Measurements from ENCODE around the gene MYOZ2.

GRCh38 chr4:119125931-119126330, 9.7 kb upstream of the MYOZ2 start:
- TF ChIP-seq GATA2 (IDR thresholded peaks at IDR 0.05; ENCODE audit: low read depth, low read length) (0 out of 2 replicates have a peak, but pooled peaks have one; percentile 40), GATA3 (IDR thresholded peaks at IDR 0.05; ENCODE audit: low read depth, low read length) (peak; percentile 6; the same call in 1 of the 2 replicates)

Data from SH-SY5Y (cell line).